ENCODE measurements around the gene VKORC1L1.

The VKORC1L1 gene

GRCh38 chr7:65902306-65902705 is 29.4 kb downstream of the VKORC1L1 start:
- peaks cover 50% of the 10 kb centered on the region for H3K79me2 ChIP-seq (ENCODE audit: low read length)
- no peaks in the 10 kb centered on the region for H3K9me3 ChIP-seq (replicated peaks; ENCODE audit: insufficient read depth, low read length)
- H3K27me3 ChIP-seq (replicated peaks; ENCODE audit: insufficient read depth, low read length): no peaks in the 10 kb centered on the region
- no peaks in the 10 kb centered on the region for H3K4me1 ChIP-seq (ENCODE audit: low read length)
- no peak overlapping the region for H3K27ac ChIP-seq (ENCODE audit: low read length)
- no peak overlapping the region for H2AFZ ChIP-seq (ENCODE audit: low read length)
- H3K9ac ChIP-seq (ENCODE audit: low read length): no peak overlapping the region
- H3K4me3 ChIP-seq (ENCODE audit: low read length): no peak overlapping the region
- no peaks in the 10 kb centered on the region for H3K36me3 ChIP-seq (replicated peaks; ENCODE audit: insufficient read depth, low read length)
- H3F3A ChIP-seq (ENCODE audit: insufficient read depth, low read length): no peaks in the 10 kb centered on the region
- no peaks in the 10 kb centered on the region for H3K9me2 ChIP-seq (replicated peaks; ENCODE audit: insufficient read depth, low read length)
- no peak overlapping the region for H3K4me2 ChIP-seq (ENCODE audit: low read depth, low read length)
- H4K20me1 ChIP-seq (ENCODE audit: insufficient read depth, low read length): no peaks in the 10 kb centered on the region; the same call in 1 of the 2 replicates
- no peak for DNase-seq
- TF ChIP-seq EZH2phosphoT487 (IDR thresholded peaks at IDR 0.05; ENCODE audit: low read length) (no peak), EZH2 (optimal IDR thresholded peaks at IDR 0.05; ENCODE audit: low read depth, low read length) (no peak), CTCF (IDR thresholded peaks at IDR 0.05; ENCODE audit: low read length) (no peak)

- TF ChIP-seq EZH2 (optimal IDR thresholded peaks at IDR 0.05; ENCODE audit: low read depth, low read length) (no peak), CTCF (IDR thresholded peaks at IDR 0.05; ENCODE audit: low read length) (no peak), EZH2phosphoT487 (IDR thresholded peaks at IDR 0.05; ENCODE audit: low read length) (no peak)
- Histone ChIP-seq H3K9ac (ENCODE audit: low read length) (no peak overlapping the region), H4K20me1 (ENCODE audit: insufficient read depth, low read length) (no peaks in the 10 kb centered on the region), H3K9me2 (replicated peaks; ENCODE audit: insufficient read depth, low read length) (no peaks in the 10 kb centered on the region), H3K36me3 (replicated peaks; ENCODE audit: insufficient read depth, low read length) (no peaks in the 10 kb centered on the region), H3K4me1 (ENCODE audit: low read length) (no peaks in the 10 kb centered on the region), H3F3A (ENCODE audit: insufficient read depth, low read length) (no peaks in the 10 kb centered on the region), H3K79me2 (ENCODE audit: low read length) (peaks cover 61% of the 10 kb centered on the region), H3K4me2 (ENCODE audit: low read depth, low read length) (no peak overlapping the region), H2AFZ (ENCODE audit: low read length) (no peak overlapping the region), H3K4me3 (ENCODE audit: low read length) (no peak overlapping the region), H3K27me3 (replicated peaks; ENCODE audit: insufficient read depth, low read length) (no peaks in the 10 kb centered on the region), H3K27ac (ENCODE audit: low read length) (no peak overlapping the region), H3K9me3 (replicated peaks; ENCODE audit: insufficient read depth, low read length) (no peaks in the 10 kb centered on the region)
- DNase-seq: no peak
These were observed 34.8 kb downstream of the VKORC1L1 start for GRCh38 chr7:65907501-65908198.

- Histone ChIP-seq H3K9me3 (replicated peaks; ENCODE audit: insufficient read depth, low read length) (no peaks in the 10 kb centered on the region), H3K4me1 (ENCODE audit: low read length) (no peaks in the 10 kb centered on the region), H3K27me3 (replicated peaks; ENCODE audit: insufficient read depth, low read length) (no peaks in the 10 kb centered on the region), H3K27ac (ENCODE audit: low read length) (no peak overlapping the region), H3K4me3 (ENCODE audit: low read length) (no peak overlapping the region), H4K20me1 (ENCODE audit: insufficient read depth, low read length) (no peaks in the 10 kb centered on the region), H3K36me3 (replicated peaks; ENCODE audit: insufficient read depth, low read length) (no peaks in the 10 kb centered on the region), H3K79me2 (ENCODE audit: low read length) (peaks cover 73% of the 10 kb centered on the region), H3F3A (ENCODE audit: insufficient read depth, low read length) (no peaks in the 10 kb centered on the region), H3K9ac (ENCODE audit: low read length) (no peak overlapping the region), H3K4me2 (ENCODE audit: low read depth, low read length) (no peak overlapping the region), H2AFZ (ENCODE audit: low read length) (no peak overlapping the region), H3K9me2 (replicated peaks; ENCODE audit: insufficient read depth, low read length) (no peaks in the 10 kb centered on the region)
- DNase-seq: no peak
- TF ChIP-seq EZH2 (optimal IDR thresholded peaks at IDR 0.05; ENCODE audit: low read depth, low read length) (no peak), EZH2phosphoT487 (IDR thresholded peaks at IDR 0.05; ENCODE audit: low read length) (no peak), CTCF (IDR thresholded peaks at IDR 0.05; ENCODE audit: low read length) (no peak)
These were observed 37.4 kb downstream of the VKORC1L1 start for GRCh38 chr7:65910237-65910636.

Data from MM.1S (cell line).